ENCODE measurements around the gene TTYH2. TPM values are rescaled to one million over a fixed set of nuclear protein-coding genes. Genes with fewer than 3 reads are reported as not detected.

Gene TTYH2
- total RNA-seq, 4 donors from 2014 or later: 12.4 to 24.7 (median 18.8) TPM

DNA sequence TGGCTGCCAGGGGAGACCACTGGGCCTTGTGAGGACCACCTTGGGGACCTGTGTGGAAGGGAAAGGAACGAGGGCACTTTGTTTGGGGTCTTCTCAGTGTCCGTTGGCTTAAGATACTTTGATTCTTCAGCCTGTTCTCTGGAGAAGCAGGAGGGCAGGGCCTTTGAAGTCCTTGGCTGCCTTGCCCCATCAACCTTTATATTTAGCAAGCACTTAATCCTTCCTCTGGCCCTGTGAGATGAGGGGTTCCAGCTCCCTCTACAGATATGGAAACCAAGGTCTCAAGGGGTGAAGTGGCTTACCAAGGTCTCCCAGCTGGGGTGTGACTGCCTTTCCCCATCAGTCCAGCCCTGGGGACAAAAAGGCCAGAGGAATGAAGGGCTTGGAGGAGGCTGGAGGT lies 28.5 kb downstream of the TTYH2 start:
- Histone ChIP-seq H3K4me1 (peaks cover 42 to 60% of the 10 kb centered on the region in 2 donors), H3K27me3 (no peaks in the 10 kb centered on the region)
- no peak for TF ChIP-seq POLR2A (IDR thresholded peaks at IDR 0.05)
- TF ChIP-seq, protein P1, sequence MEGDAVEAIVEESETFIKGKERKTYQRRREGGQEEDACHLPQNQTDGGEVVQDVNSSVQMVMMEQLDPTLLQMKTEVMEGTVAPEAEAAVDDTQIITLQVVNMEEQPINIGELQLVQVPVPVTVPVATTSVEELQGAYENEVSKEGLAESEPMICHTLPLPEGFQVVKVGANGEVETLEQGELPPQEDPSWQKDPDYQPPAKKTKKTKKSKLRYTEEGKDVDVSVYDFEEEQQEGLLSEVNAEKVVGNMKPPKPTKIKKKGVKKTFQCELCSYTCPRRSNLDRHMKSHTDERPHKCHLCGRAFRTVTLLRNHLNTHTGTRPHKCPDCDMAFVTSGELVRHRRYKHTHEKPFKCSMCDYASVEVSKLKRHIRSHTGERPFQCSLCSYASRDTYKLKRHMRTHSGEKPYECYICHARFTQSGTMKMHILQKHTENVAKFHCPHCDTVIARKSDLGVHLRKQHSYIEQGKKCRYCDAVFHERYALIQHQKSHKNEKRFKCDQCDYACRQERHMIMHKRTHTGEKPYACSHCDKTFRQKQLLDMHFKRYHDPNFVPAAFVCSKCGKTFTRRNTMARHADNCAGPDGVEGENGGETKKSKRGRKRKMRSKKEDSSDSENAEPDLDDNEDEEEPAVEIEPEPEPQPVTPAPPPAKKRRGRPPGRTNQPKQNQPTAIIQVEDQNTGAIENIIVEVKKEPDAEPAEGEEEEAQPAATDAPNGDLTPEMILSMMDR (IDR thresholded peaks at IDR 0.05): no peak

DNA sequence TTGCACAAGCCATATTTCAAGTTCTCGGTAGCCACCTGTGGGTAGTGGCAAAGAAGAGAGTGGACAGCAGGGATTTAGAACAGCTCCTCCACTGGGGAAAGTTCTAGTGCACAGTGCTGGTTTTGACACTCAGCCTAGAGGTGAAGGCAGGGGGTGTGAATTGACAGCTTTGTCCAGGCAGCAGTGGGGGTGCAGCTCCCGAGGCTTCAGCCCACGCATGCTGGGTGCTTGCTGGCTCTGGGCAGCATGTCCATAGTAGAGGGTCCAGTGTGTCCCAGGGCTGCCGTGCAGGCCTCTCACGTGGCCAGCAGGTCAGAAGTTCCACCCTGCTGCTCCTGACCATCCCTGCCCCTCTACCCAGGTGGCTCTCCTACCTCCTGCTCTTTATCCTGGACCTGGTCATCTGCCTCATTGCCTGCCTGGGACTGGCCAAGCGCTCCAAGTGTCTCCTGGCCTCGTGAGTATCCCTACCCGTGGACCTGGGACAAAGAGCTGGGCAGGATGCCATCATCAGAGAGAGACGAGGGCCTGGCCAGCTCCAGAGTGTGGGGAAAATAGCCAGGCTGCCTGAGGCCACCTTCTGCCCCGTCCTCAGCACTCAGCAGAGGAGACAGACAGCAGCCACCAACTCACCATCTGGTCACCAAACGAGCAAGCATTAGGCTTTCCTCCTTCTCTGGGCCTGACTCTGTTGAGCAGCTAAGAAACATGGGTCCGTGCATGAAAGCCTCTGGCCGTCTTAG lies 29.8 kb downstream of the TTYH2 start:
- Histone ChIP-seq H3K36me3 (no peaks in the 10 kb centered on the region), H3K9me3 (no peaks in the 10 kb centered on the region), H3K27me3 (no peaks in the 10 kb centered on the region), H3K27ac (peak overlapping the region; percentile 5 to 56 (median 39)), H3K4me1 (peaks cover 32 to 49% of the 10 kb centered on the region in 2 donors), H3K4me3 (replicated peaks in 1 of 3) (no peak overlapping the region)
- TF ChIP-seq POLR2A (IDR thresholded peaks at IDR 0.05): no peak
- TF ChIP-seq, protein P1 (IDR thresholded peaks at IDR 0.05): no peak
- WGBS, 2 donors: 29 to 54% methylated on average over 8 to 12 of the region's 13 CpGs
- intact Hi-C loops (cut with DNase I): no loop called here
- peak; percentile 93 to 94 for DNase-seq

More for the DNA sequence above, 28.5 kb downstream of the TTYH2 start:
- H3K9me3 ChIP-seq: no peaks in the 10 kb centered on the region
- no peaks in the 10 kb centered on the region for H3K36me3 ChIP-seq
- DNase-seq: no peak
- H3K27ac ChIP-seq: peak overlapping the region; percentile 57 to 74 (median 69)
- H3K4me3 ChIP-seq (replicated peaks in 1 of 3): no peak overlapping the region
- intact Hi-C loops (cut with DNase I): no loop called here
- 61 to 62% methylated on average over 2 of the region's 2 CpGs for WGBS, 2 donors

DNA sequence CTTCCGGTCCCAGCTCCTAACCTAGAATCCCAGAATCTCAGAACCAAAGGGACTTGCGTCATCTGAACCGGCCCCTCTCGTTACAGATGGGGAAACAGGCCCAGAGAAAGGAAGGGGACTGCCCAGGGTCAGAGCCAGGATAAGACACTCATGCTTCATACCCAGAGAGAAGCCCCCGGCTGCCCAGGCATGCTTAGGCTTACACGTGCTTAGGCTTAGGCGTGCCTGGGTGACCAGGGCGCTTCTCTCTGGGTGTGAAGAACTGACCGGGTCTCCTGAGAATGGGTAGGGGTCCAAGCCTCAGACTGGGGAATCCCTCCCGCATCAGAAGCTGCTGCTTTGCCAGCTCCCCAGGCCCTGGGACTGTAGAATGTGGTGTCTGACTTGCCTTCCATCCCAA lies 30.8 kb downstream of the TTYH2 start:
- intact Hi-C loops (cut with DNase I): no loop called here
- 95% methylated on average over 5 to 10 of the region's 10 CpGs for WGBS, 2 donors
- no peak overlapping the region for H3K27ac ChIP-seq
- peaks cover 32 to 47% of the 10 kb centered on the region in 2 donors for H3K4me1 ChIP-seq
- H3K9me3 ChIP-seq: no peaks in the 10 kb centered on the region
- no peaks in the 10 kb centered on the region for H3K36me3 ChIP-seq
- no peak for TF ChIP-seq POLR2A (IDR thresholded peaks at IDR 0.05)
- TF ChIP-seq, protein P1 (IDR thresholded peaks at IDR 0.05): no peak
- H3K4me3 ChIP-seq (replicated peaks in 1 of 3): no peak overlapping the region
- DNase-seq: no peak
- H3K27me3 ChIP-seq: no peaks in the 10 kb centered on the region

DNA sequence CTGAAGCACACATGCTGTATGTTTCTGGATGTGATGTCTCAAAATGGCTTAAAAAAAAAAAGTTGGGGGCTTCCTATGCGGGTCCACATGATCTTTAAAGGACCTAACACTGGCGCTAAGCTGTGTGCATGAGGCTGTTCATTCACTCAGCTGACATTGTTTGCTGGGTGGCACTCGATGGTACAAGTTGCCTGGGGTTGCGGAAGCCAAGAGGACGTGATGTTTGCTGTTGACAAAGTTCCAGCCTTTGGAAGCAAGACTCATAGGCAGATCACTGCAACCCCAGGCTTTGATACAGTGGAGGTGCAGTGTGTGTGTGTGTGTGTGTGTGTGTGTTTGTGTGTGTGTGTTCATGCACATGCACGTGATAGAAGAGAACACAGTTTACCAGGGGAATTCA lies 31.2 kb downstream of the TTYH2 start:
- no peak overlapping the region for H3K4me3 ChIP-seq (replicated peaks in 1 of 3)
- H3K36me3 ChIP-seq: no peaks in the 10 kb centered on the region
- DNase-seq: no peak
- H3K4me1 ChIP-seq: peaks cover 32 to 42% of the 10 kb centered on the region in 2 donors
- intact Hi-C loops (cut with DNase I): no loop called here
- WGBS, 2 donors: 84 to 85% methylated on average over 6 of the region's 6 CpGs
- no peaks in the 10 kb centered on the region for H3K27me3 ChIP-seq
- no peaks in the 10 kb centered on the region for H3K9me3 ChIP-seq
- TF ChIP-seq, protein P1 (IDR thresholded peaks at IDR 0.05): no peak
- no peak for TF ChIP-seq POLR2A (IDR thresholded peaks at IDR 0.05)
- no peak overlapping the region for H3K27ac ChIP-seq

DNA sequence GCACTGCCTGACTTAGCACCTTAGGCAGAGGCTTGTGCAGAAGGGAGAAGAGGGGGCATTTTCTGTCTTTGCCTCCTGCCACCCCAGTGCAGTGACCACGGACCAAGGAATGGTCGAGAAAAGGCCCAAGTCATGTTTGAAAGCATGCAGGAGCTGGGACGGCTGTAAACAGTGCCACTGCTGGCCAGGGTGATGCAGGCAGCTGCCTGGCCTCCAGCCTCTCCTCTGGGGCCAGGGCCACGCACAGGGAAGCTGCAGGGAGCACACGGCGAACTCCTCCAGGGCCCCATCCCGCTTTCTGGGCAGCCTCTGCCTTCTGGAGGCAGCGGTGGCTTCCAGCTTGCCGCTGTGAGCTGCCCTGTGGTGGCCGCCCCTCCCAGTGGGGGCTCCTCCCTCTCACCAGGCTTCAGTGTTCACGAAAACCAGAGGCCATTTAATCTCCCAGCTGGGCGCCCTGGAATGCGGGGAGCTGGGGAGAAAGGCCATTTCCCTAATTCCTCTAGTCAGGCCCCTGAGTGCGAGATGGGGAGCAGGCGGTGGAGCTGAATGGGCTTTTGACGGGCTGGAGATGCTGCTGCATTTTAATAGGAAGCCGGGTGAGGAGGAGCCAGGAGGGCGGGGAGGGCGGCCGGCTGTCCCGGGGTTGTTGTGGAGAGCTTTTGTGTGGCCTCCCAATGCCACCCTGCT lies 31.9 kb downstream of the TTYH2 start:
- no peak overlapping the region for H3K4me3 ChIP-seq (replicated peaks in 1 of 3)
- H3K9me3 ChIP-seq: no peaks in the 10 kb centered on the region
- H3K27ac ChIP-seq: no peak overlapping the region
- intact Hi-C loops (cut with DNase I): no loop called here
- no peaks in the 10 kb centered on the region for H3K27me3 ChIP-seq
- TF ChIP-seq POLR2A (IDR thresholded peaks at IDR 0.05): no peak
- TF ChIP-seq, protein P1 (IDR thresholded peaks at IDR 0.05): no peak
- no peak for DNase-seq
- H3K36me3 ChIP-seq: no peaks in the 10 kb centered on the region
- H3K4me1 ChIP-seq: peaks cover 30 to 35% of the 10 kb centered on the region in 2 donors
- 81 to 96% methylated on average over 18 of the region's 21 CpGs for WGBS, 2 donors
